Activated naive CD4-positive, alpha-beta T cell treated with anti-CD3 and anti-CD28 coated beads for 36 hours (primary cell): ENCODE data around the gene CAPS. TPM values are rescaled to one million over a fixed set of nuclear protein-coding genes. Genes with fewer than 3 reads are reported as not detected.
"Not testable (repeated sequence)": the region's sequence is repeated elsewhere in the genome, so short reads cannot be mapped to it uniquely, and the experiment has no call there.

ENCODE experiments used
- CTCF ChIA-PET: fragments of 350-600 bp; sonication (Branson Sonifier 250); formaldehyde crosslinking; loops from one replicate; lab custom pipeline; 2021; ENCODE audit warnings: antibody characterized with exemption; lab: Charles Lee
- DNase-seq: peaks from one replicate; pipeline ENCODE4 v3.0.0-alpha.2; 2020
- H3K27ac Mint-ChIP-seq: one replicate; pipeline ENCODE4 v1.8.0; 2021; ENCODE audit warnings: mild to moderate bottlenecking, mixed read lengths
- H3K27me3 Mint-ChIP-seq: one replicate; pipeline ENCODE4 v1.8.0; 2021; ENCODE audit warnings: low read depth, mixed read lengths
- H3K36me3 Mint-ChIP-seq: one replicate; pipeline ENCODE4 v1.8.0; 2021; ENCODE audit warnings: low read depth, mixed read lengths
- H3K4me1 Mint-ChIP-seq: one replicate; pipeline ENCODE4 v1.8.0; 2021; ENCODE audit warnings: low read depth, mixed read lengths
- H3K4me3 Mint-ChIP-seq: one replicate; pipeline ENCODE4 v1.8.0; 2021; ENCODE audit warnings: mild to moderate bottlenecking, moderate library complexity, mixed read lengths
- H3K9me3 Mint-ChIP-seq: one replicate; pipeline ENCODE4 v1.8.0; 2021; ENCODE audit warnings: mixed read lengths
- intact Hi-C: fragments of 100-400 bp; cut with micrococcal nuclease; formaldehyde crosslinking; loops from one replicate; pipeline ENCODE4 v1.15.1; 2023
- total RNA-seq, 2 experiments: library from RNA; stranded (reverse); gene quantifications; one replicate each; pipeline ENCODE4 v1.2.3, GENCODE V29; 2021

The CAPS gene
- 1 to 10 TPM; 2.1 to 2.8 TPM for total RNA-seq

- Mint-ChIP-seq H3K36me3 (peaks cover 6% of the 10 kb centered on the region), H3K4me3 (no peak within 1 kb of the TSS), H3K27ac (no peak within 1 kb of the TSS), H3K4me1 (no peaks in the 10 kb centered on the region), H3K9me3 (no peaks in the 10 kb centered on the region), H3K27me3 (no peaks in the 10 kb centered on the region)
- CTCF ChIA-PET, result no interaction called here
- intact Hi-C loops, result no loop called here
- DNase-seq, result no peak
Observed at GRCh38 chr19:5913739-5914357, at the start of gene CAPS. Gene CAPS, plus strand, starts transcription at chr19:5914254. Its CDS starts 153 bp downstream, at chr19:5914407.

GRCh38 chr19:5864725-5865486 is 49.1 kb upstream of the CAPS start:
- H3K27me3 Mint-ChIP-seq, result no peaks in the 10 kb centered on the region
- intact Hi-C loops, result no loop called here
- no peak overlapping the region for H3K27ac Mint-ChIP-seq
- no peak for DNase-seq
- no peaks in the 10 kb centered on the region for H3K9me3 Mint-ChIP-seq
- no peaks in the 10 kb centered on the region for H3K4me1 Mint-ChIP-seq
- CTCF ChIA-PET, result no interaction called here
- no peaks in the 10 kb centered on the region for H3K36me3 Mint-ChIP-seq
- no peak overlapping the region for H3K4me3 Mint-ChIP-seq

- CTCF ChIA-PET, result no interaction called here
- intact Hi-C loops, result no loop called here
- H3K27me3 Mint-ChIP-seq, result no peaks in the 10 kb centered on the region
Observed at GRCh38 chr19:5865772-5866171, 48.3 kb upstream of the CAPS start.

GRCh38 chr19:5867201-5868136 is 46.6 kb upstream of the CAPS start:
- CTCF ChIA-PET, result no interaction called here
- Mint-ChIP-seq H3K27ac (no peak overlapping the region), H3K9me3 (no peaks in the 10 kb centered on the region), H3K36me3 (no peaks in the 10 kb centered on the region), H3K27me3 (no peaks in the 10 kb centered on the region), H3K4me3 (no peak overlapping the region), H3K4me1 (no peaks in the 10 kb centered on the region)
- intact Hi-C loops, result no loop called here
- no peak for DNase-seq

More at GRCh38 chr19:5865772-5866171, 48.3 kb upstream of the CAPS start:
- no peak overlapping the region for H3K4me3 Mint-ChIP-seq
- no peaks in the 10 kb centered on the region for H3K36me3 Mint-ChIP-seq
- H3K4me1 Mint-ChIP-seq, result no peaks in the 10 kb centered on the region
- DNase-seq, result no peak
- no peak overlapping the region for H3K27ac Mint-ChIP-seq
- H3K9me3 Mint-ChIP-seq, result no peaks in the 10 kb centered on the region

DNA sequence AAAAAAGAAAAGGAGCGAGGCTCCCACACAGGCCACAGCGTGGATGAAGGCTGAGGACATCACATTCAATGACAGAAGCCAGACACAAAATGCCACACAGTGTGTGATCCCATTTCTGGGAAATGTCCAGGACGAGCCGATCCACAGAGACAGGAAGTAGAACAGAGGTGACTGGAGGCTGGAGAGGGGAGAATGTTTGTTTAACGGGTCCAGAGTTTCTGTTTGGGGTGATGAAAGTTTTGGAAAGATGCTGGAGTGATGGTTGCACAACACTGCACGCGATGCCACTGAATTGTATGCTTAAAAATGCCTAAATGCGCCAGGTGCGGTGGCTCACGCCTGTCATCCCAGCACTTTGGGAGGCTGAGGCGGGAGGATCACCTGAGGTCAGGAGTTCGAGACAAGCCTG is 43.1 kb upstream of the CAPS start:
- intact Hi-C loops, result no loop called here
- H3K27me3 Mint-ChIP-seq, result peaks cover 2% of the 10 kb centered on the region
- H3K27ac Mint-ChIP-seq, result no peak overlapping the region

GRCh38 chr19:5873617-5874199 is 40.3 kb upstream of the CAPS start:
- no peaks in the 10 kb centered on the region for H3K36me3 Mint-ChIP-seq
- CTCF ChIA-PET, result interaction anchor here (1.1 to 1.2 kb wide), 2 partner anchors 67 to 149 kb away, joined by 3 read pairs; no protein-coding TSS in a partner anchor

More for the DNA sequence above, 43.1 kb upstream of the CAPS start:
- Mint-ChIP-seq H3K36me3 (no peaks in the 10 kb centered on the region), H3K4me3 (no peak overlapping the region), H3K9me3 (no peaks in the 10 kb centered on the region), H3K4me1 (no peaks in the 10 kb centered on the region)
- no peak for DNase-seq
- CTCF ChIA-PET, result no interaction called here

DNA sequence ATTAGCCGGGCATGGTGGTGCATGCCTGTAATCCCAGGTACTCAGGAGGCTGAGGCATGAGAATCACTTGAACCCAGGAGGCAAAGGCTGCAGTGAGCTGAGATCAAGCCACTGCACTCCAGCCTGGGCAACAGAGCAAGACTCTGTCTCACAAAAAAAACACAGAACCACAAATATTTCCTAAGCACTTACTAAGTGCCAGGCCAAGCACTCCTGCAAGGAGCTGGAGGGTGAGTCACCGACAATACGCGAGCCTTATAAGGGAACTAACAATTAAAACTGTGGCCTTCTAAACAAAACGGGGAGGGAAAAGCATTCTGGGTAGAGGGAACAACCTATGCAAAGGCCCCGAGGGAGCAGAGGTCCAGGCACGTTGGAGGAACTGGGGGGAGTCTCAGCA is 39.6 kb upstream of the CAPS start:
- H3K4me3 Mint-ChIP-seq, intact Hi-C loops, CTCF ChIA-PET, H3K27me3 Mint-ChIP-seq, H3K4me1 Mint-ChIP-seq, DNase-seq, H3K9me3 Mint-ChIP-seq, H3K27ac Mint-ChIP-seq, H3K36me3 Mint-ChIP-seq: not testable (repeated sequence)

More at GRCh38 chr19:5873617-5874199, 40.3 kb upstream of the CAPS start:
- DNase-seq, result no peak
- Mint-ChIP-seq H3K27me3 (peaks cover 7% of the 10 kb centered on the region), H3K27ac (no peak overlapping the region), H3K4me1 (no peaks in the 10 kb centered on the region), H3K4me3 (no peak overlapping the region), H3K9me3 (no peaks in the 10 kb centered on the region)
- intact Hi-C loops, result no loop called here

DNA sequence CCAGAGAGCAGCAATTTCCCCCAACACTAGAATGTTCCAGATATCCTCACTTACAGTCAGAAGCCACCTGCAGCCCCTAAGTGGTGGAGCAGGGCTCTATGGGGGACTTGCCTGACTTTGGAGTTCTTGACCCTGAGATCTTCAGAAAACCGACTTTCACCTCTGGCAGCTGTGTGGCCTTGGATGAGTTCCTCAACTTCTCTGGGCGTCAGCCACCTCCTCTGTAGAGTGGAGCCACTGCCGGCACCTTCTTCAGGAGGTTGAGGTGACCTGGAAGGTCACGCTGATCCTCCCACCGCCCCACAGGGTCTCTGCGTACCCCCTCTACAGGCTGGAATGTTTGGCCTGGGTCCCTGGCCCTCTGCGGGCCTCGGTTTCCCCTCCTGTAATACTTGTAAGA is 36.6 kb upstream of the CAPS start:
- Mint-ChIP-seq H3K9me3 (no peaks in the 10 kb centered on the region), H3K4me3 (no peak overlapping the region), H3K27ac (no peak overlapping the region), H3K36me3 (no peaks in the 10 kb centered on the region), H3K4me1 (no peaks in the 10 kb centered on the region), H3K27me3 (peaks cover 12% of the 10 kb centered on the region)
- intact Hi-C loops, result no loop called here
- no peak for DNase-seq
- CTCF ChIA-PET, result interaction anchor here (1.2 kb wide), 1 partner anchor 73 kb away, joined by 5 read pairs; no protein-coding TSS in a partner anchor

DNA sequence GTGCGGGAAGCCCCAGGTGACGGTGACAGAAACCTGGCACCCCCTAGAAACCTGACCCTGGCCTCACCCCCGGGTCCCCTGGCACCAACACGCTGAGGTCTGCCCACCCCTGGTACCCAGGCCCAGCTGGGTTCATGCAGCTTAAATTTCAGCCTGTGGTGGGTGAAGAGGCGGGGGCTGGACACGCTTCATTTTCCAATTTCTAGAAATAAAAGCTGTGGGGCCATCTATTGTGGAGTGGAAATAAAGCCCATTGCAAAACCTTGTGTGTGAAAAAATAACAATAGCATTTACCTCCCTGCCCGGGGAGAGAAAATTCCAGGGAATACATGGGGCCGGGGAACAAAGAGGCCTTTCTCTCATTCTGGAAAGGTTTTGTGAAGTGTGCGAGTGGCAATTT is 36.2 kb upstream of the CAPS start:
- no peaks in the 10 kb centered on the region for H3K9me3 Mint-ChIP-seq
- CTCF ChIA-PET, result interaction anchor here (1.1 to 1.2 kb wide), 2 partner anchors 74 to 145 kb away, joined by 3 to 5 read pairs; no protein-coding TSS in a partner anchor
- peaks cover 14% of the 10 kb centered on the region for H3K27me3 Mint-ChIP-seq
- H3K4me1 Mint-ChIP-seq, result no peaks in the 10 kb centered on the region
- H3K27ac Mint-ChIP-seq, result no peak overlapping the region
- DNase-seq, result no peak
- intact Hi-C loops, result no loop called here
- no peak overlapping the region for H3K4me3 Mint-ChIP-seq
- H3K36me3 Mint-ChIP-seq, result no peaks in the 10 kb centered on the region

DNA sequence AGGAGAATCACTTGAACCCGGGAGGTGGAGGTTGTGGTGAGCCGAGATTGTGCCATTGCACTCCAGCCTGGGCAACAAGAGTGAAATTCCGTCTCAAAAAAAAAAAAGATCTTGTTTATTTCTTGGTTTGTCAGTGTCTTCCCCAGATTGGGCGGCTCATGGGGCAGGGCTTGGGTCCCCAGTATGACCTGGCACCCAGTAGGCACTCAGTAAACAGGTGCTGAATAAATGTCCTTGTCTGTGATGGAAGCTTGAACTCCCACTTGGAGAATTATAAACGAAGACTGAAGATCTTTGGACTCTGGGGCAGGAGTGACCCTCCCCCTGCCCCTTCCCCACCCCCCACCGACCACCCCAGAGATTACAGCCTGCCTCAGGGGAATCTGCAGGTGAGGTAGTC is 33.9 kb upstream of the CAPS start:
- Mint-ChIP-seq H3K4me3 (no peak overlapping the region), H3K27me3 (peaks cover 12% of the 10 kb centered on the region), H3K9me3 (no peaks in the 10 kb centered on the region), H3K36me3 (no peaks in the 10 kb centered on the region), H3K27ac (no peak overlapping the region), H3K4me1 (no peaks in the 10 kb centered on the region)
- intact Hi-C loops, result no loop called here
- no peak for DNase-seq
- CTCF ChIA-PET, result no interaction called here

DNA sequence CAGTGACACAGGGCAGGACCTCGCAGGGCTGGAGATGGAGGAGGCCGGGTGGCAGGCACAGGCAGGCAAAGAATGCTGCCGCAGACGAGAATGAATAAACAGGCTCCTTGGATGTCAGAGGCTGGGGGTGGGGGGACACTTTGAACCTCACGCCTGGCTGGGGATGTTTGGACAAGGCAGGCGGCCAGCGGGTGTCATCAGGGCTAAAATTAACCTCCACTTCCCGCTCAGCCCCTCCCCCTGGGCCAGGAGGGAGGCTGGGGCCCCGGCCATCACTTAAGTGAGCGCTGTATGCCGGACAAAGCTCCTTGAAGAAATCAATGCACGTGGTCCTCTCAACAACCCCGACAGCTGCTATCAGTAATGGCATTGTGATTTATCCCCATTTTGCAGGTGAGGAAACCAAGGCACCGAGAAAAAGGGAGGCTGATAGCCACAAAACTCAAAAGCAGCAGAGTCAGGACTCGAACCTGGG is 33.4 kb upstream of the CAPS start:
- intact Hi-C loops, result no loop called here
- H3K4me3 Mint-ChIP-seq, result no peak overlapping the region
- no peaks in the 10 kb centered on the region for H3K36me3 Mint-ChIP-seq

More for the DNA sequence above, 33.4 kb upstream of the CAPS start:
- no peak for DNase-seq
- Mint-ChIP-seq H3K9me3 (no peaks in the 10 kb centered on the region), H3K27me3 (peaks cover 14% of the 10 kb centered on the region), H3K4me1 (no peaks in the 10 kb centered on the region), H3K27ac (no peak overlapping the region)
- CTCF ChIA-PET, result no interaction called here
